K562 (cell line): Measurements from ENCODE around the gene RNF212B. TPM values are rescaled to one million over a fixed set of nuclear protein-coding genes. Genes with fewer than 3 reads are reported as not detected.

Experiments used
- ATF2 ChIP-seq: sonication (generic); formaldehyde crosslinking; IDR thresholded peaks from 2 replicates; pipeline ENCODE4 v1.8.1; 2022; ENCODE audit warnings: missing genetic modification reagents
- CBFA2T3 ChIP-seq: fragments of 450-650 bp; IDR thresholded peaks from 2 replicates; pipeline ENCODE4 v1.6.1; 2017
- CBX8 ChIP-seq: fragments of 200-600 bp; sonication (generic); IDR thresholded peaks from 2 replicates; pipeline ENCODE4 v1.6.1; 2012; ENCODE audit warnings: borderline replicate concordance, mixed run types, low read depth, mild to moderate bottlenecking, moderate library complexity, mixed read lengths, low read length, control low read depth, inconsistent platforms; ENCODE audit not compliant: poor library complexity, severe bottlenecking; ENCODE audit errors: extremely low read depth
- GTF2F1 ChIP-seq: IDR thresholded peaks from 2 replicates; pipeline ENCODE4 v1.6.1; 2011; ENCODE audit warnings: low read depth, low read length, improper control_type of control experiment
- KLF13 ChIP-seq: fragments of 450-650 bp; IDR thresholded peaks from 2 replicates; pipeline ENCODE4 v1.6.1; 2016; ENCODE audit warnings: missing genetic modification characterization, low read depth, mild to moderate bottlenecking, missing compliant biosample characterization, moderate library complexity, borderline replicate concordance
- MAFF ChIP-seq: IDR thresholded peaks from 2 replicates; pipeline ENCODE4 v1.6.1; 2012; ENCODE audit warnings: low read length, improper control_type of control experiment
- NCOA4 ChIP-seq: fragments of 450-650 bp; IDR thresholded peaks from 2 replicates; pipeline ENCODE4 v1.6.1; 2018; ENCODE audit warnings: mild to moderate bottlenecking; ENCODE audit not compliant: partially characterized antibody
- PRDM10 ChIP-seq: fragments of 450-650 bp; IDR thresholded peaks from 2 replicates; pipeline ENCODE4 v1.6.1; 2018; ENCODE audit not compliant: partially characterized antibody
- RAD21 ChIP-seq, 2 experiments: fragments of 250-450 bp in 1 of 2; fragments of 450-650 bp in 1 of 2; sonication (Bioruptor Pico) in 1 of 2; formaldehyde crosslinking in 1 of 2; IDR thresholded peaks in 1 of 2; conservative IDR thresholded peaks in 1 of 2; 2 replicates each; pipeline versions ENCODE4 v1.4.0 to v1.8.0; 2020 to 2022; ENCODE audit warnings: mild to moderate bottlenecking in 2 of 2, moderate library complexity in 1 of 2
- RBFOX2 ChIP-seq: fragments of 200-400 bp; formaldehyde crosslinking; IDR thresholded peaks from 2 replicates; pipeline ENCODE4 v1.6.1; 2017; ENCODE audit warnings: low read depth, mild to moderate bottlenecking, low read length, moderate library complexity
- SRSF7 ChIP-seq: fragments of 200-400 bp; formaldehyde crosslinking; optimal IDR thresholded peaks from 2 replicates; pipeline ENCODE3; 2017; ENCODE audit warnings: mild to moderate bottlenecking, low read depth, low read length
- ZBTB9 ChIP-seq: fragments of 450-650 bp; formaldehyde crosslinking; IDR thresholded peaks from 2 replicates; pipeline ENCODE4 v1.4.0; 2020; ENCODE audit warnings: mild to moderate bottlenecking, moderate library complexity
- ZKSCAN3 ChIP-seq: fragments of 250-450 bp; sonication (Bioruptor Pico); IDR thresholded peaks from 2 replicates; pipeline ENCODE4 v1.4.0; 2020
- ZNF592 ChIP-seq: fragments of 450-650 bp; IDR thresholded peaks from 2 replicates; pipeline ENCODE4 v1.6.1; 2017; ENCODE audit warnings: antibody characterized with exemption, mild to moderate bottlenecking
- ZNF778 ChIP-seq: fragments of 450-650 bp; formaldehyde crosslinking; IDR thresholded peaks from 2 replicates; pipeline ENCODE4 v1.4.0; 2020; ENCODE audit warnings: mild to moderate bottlenecking, moderate library complexity
- polyA plus RNA-seq, 8 experiments: library from polyadenylated mRNA; depleted of rRNA in 4 of 8; stranded (reverse) in 5 of 8; unstranded in 3 of 8; fragments of >200 nt; fragmentation: Nextera tagmentation in 2 of 8; fragmentation: Illumina TruSeq in 1 of 8; extraction: Ambion mirVana in 2 of 8; extraction: Trizol in 1 of 8; gene quantifications; 2 replicates each; pipeline versions ENCODE4 v1.2.1 to v1.2.3, GENCODE V29; 2011 to 2014; ENCODE audit warnings: inconsistent platforms in 1 of 8, missing spikeins in 1 of 8
- total RNA-seq, 7 experiments: library from RNA; depleted of rRNA in 6 of 7; stranded (reverse); fragments of >200 nt in 6 of 7; fragmentation: Illumina TruSeq in 2 of 7; extraction: Trizol in 2 of 7; gene quantifications; 2 replicates each; pipeline versions ENCODE4 v1.2.1 to v1.2.3, GENCODE V29; 2011 to 2021; ENCODE audit warnings: low replicate concordance in 1 of 7

Gene RNF212B
- total and polyA plus RNA-seq, 9 of the 15 experiments (the other 6 are each of a cell fraction or from before 2014, with no cell fraction given), result 0.15 to 0.43 (median 0.27) TPM; not detected in 3

GRCh38 chr14:23321572-23322547, 84.1 kb downstream of the RNF212B start (continued):
- TF ChIP-seq NCOA4 (no peak), SRSF7 (no peak), RAD21 (CRISPR knock-in tag; conservative IDR thresholded peaks at IDR 0.05 in 1 of 2, IDR thresholded peaks at IDR 0.05 in 1 of 2) (no peak), PRDM10 (no peak), ZKSCAN3 (no peak), MAFF (no peak), CBX8 (no peak), ZNF778 (CRISPR knock-in tag) (no peak), ATF2 (CRISPR knock-in tag) (no peak), KLF13 (tag) (no peak), ZBTB9 (CRISPR knock-in tag) (no peak), RBFOX2 (peak; percentile 70), CBFA2T3 (no peak), ZNF592 (no peak), GTF2F1 (no peak)
